ENCODE results near the gene USP7.

GRCh38 chr16:8846401-8846932, 117.2 kb downstream of the USP7 start:
- TF ChIP-seq CTCF (IDR thresholded peaks at IDR 0.05) (no peak), MAX (IDR thresholded peaks at IDR 0.05; ENCODE audit: low read depth) (no peak), SMC3 (IDR thresholded peaks at IDR 0.05; ENCODE audit: low read depth, low read length) (no peak), MXI1 (IDR thresholded peaks at IDR 0.05; ENCODE audit: low read depth, low read length) (no peak), CHD2 (IDR thresholded peaks at IDR 0.05; ENCODE audit: low read length, partially characterized antibody) (no peak), EP300 (IDR thresholded peaks at IDR 0.05; ENCODE audit: borderline replicate concordance in 1 of 2, low read depth in 1 of 2, low read length in 1 of 2) (no peak), USF2 (IDR thresholded peaks at IDR 0.05; ENCODE audit: borderline replicate concordance, low read depth, low read length) (no peak), YY1 (IDR thresholded peaks at IDR 0.05; ENCODE audit: low read depth) (no peak), REST (IDR thresholded peaks at IDR 0.05; ENCODE audit: low read depth, low read length) (no peak), RFX5 (IDR thresholded peaks at IDR 0.05; ENCODE audit: low read length) (no peak), EZH2phosphoT487 (IDR thresholded peaks at IDR 0.05; ENCODE audit: borderline replicate concordance, low read depth) (no peak), SIN3A (IDR thresholded peaks at IDR 0.05; ENCODE audit: borderline replicate concordance, low read depth, low read length) (no peak), RCOR1 (IDR thresholded peaks at IDR 0.05; ENCODE audit: low read length) (no peak)
